Mesothelial cell of epicardium (in vitro differentiated cells): ENCODE measurements around the gene ABHD4. TPM values are rescaled to one million over a fixed set of nuclear protein-coding genes. Genes with fewer than 3 reads are reported as not detected.
"Not testable (repeated sequence)": the region's sequence is repeated elsewhere in the genome, so short reads cannot be mapped to it uniquely, and the experiment has no call there.

Source experiments
- DNase-seq, 2 experiments: peaks; one replicate each; pipeline ENCODE4 v3.0.0; 2021; ENCODE audit warnings: low spot score in 2 of 2; ENCODE audit not compliant: unreplicated experiment in 2 of 2
- H3K27ac Mint-ChIP-seq: 2 replicates; pipeline ENCODE4 v1.8.0; 2021; ENCODE audit warnings: mixed read lengths
- H3K27me3 Mint-ChIP-seq: 2 replicates; pipeline ENCODE4 v1.8.0; 2021; ENCODE audit warnings: low read depth, mixed read lengths
- H3K36me3 Mint-ChIP-seq: 2 replicates; pipeline ENCODE4 v1.8.0; 2021; ENCODE audit warnings: mixed read lengths
- H3K4me1 Mint-ChIP-seq: 2 replicates; pipeline ENCODE4 v1.8.0; 2021; ENCODE audit warnings: mixed read lengths
- H3K4me3 Mint-ChIP-seq: 2 replicates; pipeline ENCODE4 v1.8.0; 2021; ENCODE audit warnings: mild to moderate bottlenecking, moderate library complexity, mixed read lengths
- H3K9me3 Mint-ChIP-seq: 2 replicates; pipeline ENCODE4 v1.8.0; 2021; ENCODE audit warnings: mixed read lengths
- total RNA-seq: library from RNA; stranded (reverse); gene quantifications from 3 replicates; pipeline ENCODE4 v1.2.1, GENCODE V29; 2021
- TF ChIP-seq, protein P1 (sequence below): fragments of 200-600 bp; sonication (generic); IDR thresholded peaks from one replicate; pipeline ENCODE4 v1.5.0; 2021; ENCODE audit warnings: antibody characterized with exemption; ENCODE audit not compliant: unreplicated experiment

The ABHD4 gene
- total RNA-seq, 1 donor from 2014 or later = 28.2 TPM

DNA sequence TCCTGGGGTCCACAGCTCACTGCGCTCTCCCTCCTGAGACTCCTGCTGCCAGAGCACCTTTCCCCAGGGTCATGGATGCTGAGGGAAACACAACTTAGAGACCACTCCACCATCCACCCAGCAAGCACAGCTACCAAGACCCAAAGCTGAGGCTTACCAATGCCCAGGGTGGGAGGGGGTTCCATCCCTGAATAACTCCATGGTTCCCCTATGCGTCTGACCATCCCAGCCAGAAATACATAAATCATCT lies 45.3 kb upstream of the ABHD4 start:
- peaks cover 44% of the 10 kb centered on the region for H3K27me3 Mint-ChIP-seq
- peaks cover 21% of the 10 kb centered on the region for H3K4me1 Mint-ChIP-seq
- DNase-seq = no peak
- no peak overlapping the region for H3K27ac Mint-ChIP-seq
- no peaks in the 10 kb centered on the region for H3K9me3 Mint-ChIP-seq
- H3K4me3 Mint-ChIP-seq = no peak overlapping the region
- TF ChIP-seq, protein P1, sequence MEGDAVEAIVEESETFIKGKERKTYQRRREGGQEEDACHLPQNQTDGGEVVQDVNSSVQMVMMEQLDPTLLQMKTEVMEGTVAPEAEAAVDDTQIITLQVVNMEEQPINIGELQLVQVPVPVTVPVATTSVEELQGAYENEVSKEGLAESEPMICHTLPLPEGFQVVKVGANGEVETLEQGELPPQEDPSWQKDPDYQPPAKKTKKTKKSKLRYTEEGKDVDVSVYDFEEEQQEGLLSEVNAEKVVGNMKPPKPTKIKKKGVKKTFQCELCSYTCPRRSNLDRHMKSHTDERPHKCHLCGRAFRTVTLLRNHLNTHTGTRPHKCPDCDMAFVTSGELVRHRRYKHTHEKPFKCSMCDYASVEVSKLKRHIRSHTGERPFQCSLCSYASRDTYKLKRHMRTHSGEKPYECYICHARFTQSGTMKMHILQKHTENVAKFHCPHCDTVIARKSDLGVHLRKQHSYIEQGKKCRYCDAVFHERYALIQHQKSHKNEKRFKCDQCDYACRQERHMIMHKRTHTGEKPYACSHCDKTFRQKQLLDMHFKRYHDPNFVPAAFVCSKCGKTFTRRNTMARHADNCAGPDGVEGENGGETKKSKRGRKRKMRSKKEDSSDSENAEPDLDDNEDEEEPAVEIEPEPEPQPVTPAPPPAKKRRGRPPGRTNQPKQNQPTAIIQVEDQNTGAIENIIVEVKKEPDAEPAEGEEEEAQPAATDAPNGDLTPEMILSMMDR = no peak
- H3K36me3 Mint-ChIP-seq = no peaks in the 10 kb centered on the region

DNA sequence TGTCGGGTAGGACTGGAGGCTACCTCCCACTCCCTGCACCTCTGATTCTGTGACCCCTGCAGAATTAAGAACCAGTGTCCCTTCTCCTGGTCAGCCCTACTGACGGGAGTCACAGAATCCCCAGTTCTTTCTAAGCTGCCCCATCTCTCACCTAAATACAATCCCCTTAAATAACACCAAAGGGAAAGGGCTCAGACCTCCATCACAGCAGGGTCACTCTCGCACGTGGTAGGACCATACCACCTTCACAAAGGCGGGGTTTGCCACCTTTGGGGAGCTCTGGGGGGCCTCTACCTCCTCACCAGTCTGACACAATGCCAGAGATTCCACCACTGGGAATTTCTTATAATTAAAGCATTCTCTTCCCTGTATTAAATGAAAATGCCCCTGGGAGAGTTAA lies 44.7 kb upstream of the ABHD4 start:
- Mint-ChIP-seq H3K4me1 (peaks cover 15% of the 10 kb centered on the region), H3K27me3 (peaks cover 37% of the 10 kb centered on the region), H3K4me3 (no peak overlapping the region), H3K36me3 (no peaks in the 10 kb centered on the region), H3K9me3 (no peaks in the 10 kb centered on the region), H3K27ac (no peak overlapping the region)
- no peak for DNase-seq
- TF ChIP-seq, protein P1 = no peak

GRCh38 chr14:22553861-22554497 lies 44.1 kb upstream of the ABHD4 start:
- H3K4me3 Mint-ChIP-seq, DNase-seq, H3K36me3 Mint-ChIP-seq, H3K9me3 Mint-ChIP-seq, H3K27ac Mint-ChIP-seq: not testable (repeated sequence)
- H3K27me3 Mint-ChIP-seq = peaks cover 34% of the 10 kb centered on the region
- H3K4me1 Mint-ChIP-seq = peaks cover 15% of the 10 kb centered on the region

DNA sequence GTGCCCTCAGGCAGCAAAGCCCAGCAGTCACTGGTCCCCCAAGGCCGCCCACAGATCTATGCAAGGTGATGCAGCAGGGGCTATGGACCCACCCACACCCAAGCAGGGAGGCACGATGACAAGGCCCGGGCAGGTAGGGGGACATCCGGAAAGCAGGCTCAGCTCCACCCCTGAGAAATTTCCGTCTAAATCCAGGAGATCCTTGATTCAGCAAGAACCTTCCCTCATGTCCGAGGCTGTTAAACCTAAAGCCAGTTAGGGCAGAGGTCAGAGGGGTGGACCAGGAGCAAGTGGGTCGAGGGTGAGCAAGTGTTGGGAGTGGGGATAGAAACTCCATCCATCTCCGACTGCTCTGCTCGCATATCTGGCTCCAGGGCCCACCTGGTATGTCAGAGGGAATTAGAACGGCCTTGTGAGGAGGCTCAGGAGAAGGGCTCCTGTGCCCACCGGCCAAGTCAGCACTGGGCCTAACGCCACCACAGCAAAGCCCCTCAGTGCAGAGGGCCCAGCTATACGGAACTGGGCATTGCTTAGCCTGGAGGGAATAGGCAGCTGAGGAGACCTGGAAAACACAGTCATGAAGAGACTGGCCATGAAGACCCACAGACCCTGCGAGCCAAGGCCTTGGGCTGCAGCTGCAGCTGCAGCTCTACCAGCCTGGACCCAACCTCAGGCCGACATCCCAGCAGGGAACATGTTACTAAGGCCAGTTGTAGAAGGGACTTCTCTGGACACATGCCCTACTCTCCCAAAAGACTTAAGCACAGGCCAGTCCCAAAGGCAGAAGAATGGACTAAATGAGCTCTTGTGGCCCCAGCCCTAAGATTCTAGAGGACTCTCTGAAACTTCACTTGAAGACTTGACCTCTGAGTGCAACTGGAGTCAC lies 43.4 kb upstream of the ABHD4 start:
- Mint-ChIP-seq H3K4me3 (no peak overlapping the region), H3K27ac (no peak overlapping the region), H3K36me3 (no peaks in the 10 kb centered on the region), H3K27me3 (peaks cover 28% of the 10 kb centered on the region), H3K4me1 (peaks cover 18% of the 10 kb centered on the region), H3K9me3 (no peaks in the 10 kb centered on the region)
- no peak for DNase-seq
- TF ChIP-seq, protein P1 = no peak

GRCh38 chr14:22555384-22556011 lies 42.6 kb upstream of the ABHD4 start:
- Mint-ChIP-seq H3K4me3 (no peak overlapping the region), H3K9me3 (no peaks in the 10 kb centered on the region), H3K36me3 (no peaks in the 10 kb centered on the region), H3K27ac (no peak overlapping the region), H3K27me3 (peaks cover 20% of the 10 kb centered on the region), H3K4me1 (peaks cover 13% of the 10 kb centered on the region)
- TF ChIP-seq, protein P1 = no peak
- no peak for DNase-seq
